ENCODE measurements around the gene LPP.

The LPP gene

DNA sequence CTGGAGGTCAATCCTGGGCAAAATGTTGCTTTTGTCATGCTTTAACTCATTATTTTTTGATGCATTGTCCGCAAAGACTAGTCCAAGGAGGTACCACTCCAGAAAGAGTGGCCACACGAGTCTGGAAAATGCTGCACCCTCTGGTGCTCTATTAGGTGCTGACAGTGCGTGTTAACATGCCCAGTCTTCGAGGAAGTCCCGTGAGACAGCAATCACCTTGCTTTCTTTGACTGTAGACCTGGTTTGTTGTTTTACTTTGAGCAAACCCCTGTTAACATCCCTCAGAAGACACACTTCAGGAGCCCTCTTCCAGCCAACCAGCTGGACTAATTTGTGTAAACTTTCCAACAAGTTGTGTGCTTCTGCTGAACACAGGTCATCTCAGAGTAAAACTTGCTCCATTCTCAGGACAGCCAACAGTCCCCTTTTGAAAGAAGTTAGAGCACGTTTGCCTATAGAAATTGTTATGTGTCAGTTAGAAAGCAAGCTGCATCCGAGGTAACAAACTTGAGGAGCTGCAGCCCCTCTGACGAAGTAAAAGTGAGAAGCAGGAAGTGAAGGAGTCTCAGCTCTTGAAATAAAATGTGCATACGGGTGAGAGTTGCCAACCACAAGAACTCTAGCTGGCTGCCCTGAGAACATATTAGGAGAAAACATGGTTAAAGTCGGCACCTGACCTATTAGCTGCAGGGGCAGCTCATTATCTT, 205.0 kb downstream of the LPP start:
- Mint-ChIP-seq H3K4me1 (peaks cover 57% of the 10 kb centered on the region), H3K36me3 (ENCODE audit: low read depth) (peaks cover 2% of the 10 kb centered on the region), H3K27me3 (no peaks in the 10 kb centered on the region), H3K9me3 (no peaks in the 10 kb centered on the region), H3K27ac (peak overlapping the region; percentile 75), H3K4me3 (peak overlapping the region; percentile 53)
- DNase-seq = peak; percentile 21
- peak; percentile 59 for ATAC-seq

DNA sequence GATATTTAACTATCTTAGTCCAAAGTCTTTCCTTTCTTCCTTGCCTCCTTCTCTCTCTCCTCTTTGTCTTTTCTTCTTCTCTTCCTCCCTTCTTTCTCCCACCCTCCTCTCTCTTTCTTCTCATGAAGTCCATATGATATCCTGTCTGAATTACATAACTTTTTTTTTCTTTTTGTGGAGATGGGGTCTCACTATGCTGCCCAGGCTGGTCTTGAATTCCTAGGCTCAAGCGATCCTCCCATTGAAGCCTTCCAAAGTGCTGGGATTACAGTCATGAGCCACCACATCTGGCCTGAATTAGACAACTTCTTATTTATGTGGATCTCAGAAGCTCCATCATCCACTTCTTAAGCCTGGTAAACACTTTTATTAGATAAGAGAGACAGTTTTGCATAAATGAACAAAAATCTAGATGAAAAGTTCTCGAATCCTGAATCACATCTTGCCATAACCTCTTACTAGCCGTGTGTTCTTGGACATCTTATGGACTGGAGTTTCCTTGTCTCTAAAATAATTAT, 206.5 kb downstream of the LPP start:
- Mint-ChIP-seq H3K27ac (peak overlapping the region; percentile 12), H3K36me3 (ENCODE audit: low read depth) (peaks cover 2% of the 10 kb centered on the region), H3K27me3 (no peaks in the 10 kb centered on the region), H3K4me3 (no peak overlapping the region), H3K9me3 (no peaks in the 10 kb centered on the region), H3K4me1 (peaks cover 56% of the 10 kb centered on the region)
- ATAC-seq = no peak
- DNase-seq = no peak

DNA sequence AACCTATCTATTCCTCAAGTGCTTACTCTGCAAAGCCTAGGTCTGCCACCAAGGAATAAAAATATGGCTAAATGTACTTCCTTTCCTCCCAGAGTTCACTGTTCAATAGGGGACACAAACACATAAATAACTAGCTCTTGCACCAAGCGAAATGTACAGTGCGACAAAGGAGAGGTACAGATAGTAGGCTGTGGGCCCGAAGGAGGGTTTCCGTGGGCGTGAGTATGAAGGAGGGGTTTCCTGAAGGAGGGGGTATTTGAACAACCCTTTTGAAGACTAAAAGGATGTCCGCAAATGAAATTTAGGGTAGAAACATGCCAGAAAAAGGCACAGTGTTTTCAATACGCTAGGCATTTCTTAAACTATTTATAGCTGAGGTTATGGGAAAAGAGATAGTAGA, 207.9 kb downstream of the LPP start:
- Mint-ChIP-seq H3K27ac (peak overlapping the region; percentile 36), H3K27me3 (no peaks in the 10 kb centered on the region), H3K36me3 (ENCODE audit: low read depth) (peaks cover 2% of the 10 kb centered on the region), H3K4me1 (peaks cover 56% of the 10 kb centered on the region), H3K4me3 (no peak overlapping the region), H3K9me3 (no peaks in the 10 kb centered on the region)
- peak; percentile 20 for DNase-seq
- ATAC-seq = peak; percentile 44

DNA sequence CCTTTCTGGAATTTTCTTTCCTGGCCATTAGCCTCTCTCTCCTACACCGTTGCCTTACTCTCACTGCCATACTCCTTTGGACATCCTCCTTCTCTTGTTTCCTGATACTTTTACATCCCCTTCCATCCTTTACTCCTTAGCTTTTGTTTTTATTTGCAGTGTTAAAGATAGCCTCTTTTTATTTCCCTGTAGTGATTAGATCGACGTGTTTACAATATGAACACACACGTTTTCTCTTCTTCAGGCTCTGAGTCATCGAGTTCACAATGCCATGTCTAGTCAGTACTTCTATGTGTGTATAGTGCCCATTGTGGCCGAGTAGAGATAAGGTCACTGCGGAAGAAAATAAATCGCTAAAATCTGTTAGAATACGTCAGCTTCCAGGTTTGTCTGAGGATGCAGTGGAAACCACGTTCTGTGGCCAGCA, 208.5 kb downstream of the LPP start:
- peak overlapping the region; percentile 59 for H3K27ac Mint-ChIP-seq
- ATAC-seq (peak; percentile 90), DNase-seq (no peak)
- H3K9me3 Mint-ChIP-seq = no peaks in the 10 kb centered on the region
- H3K4me3 Mint-ChIP-seq = peak overlapping the region; percentile 45
- peaks cover 56% of the 10 kb centered on the region for H3K4me1 Mint-ChIP-seq
- H3K27me3 Mint-ChIP-seq = no peaks in the 10 kb centered on the region
- H3K36me3 Mint-ChIP-seq (ENCODE audit: low read depth) = peaks cover 2% of the 10 kb centered on the region

DNA sequence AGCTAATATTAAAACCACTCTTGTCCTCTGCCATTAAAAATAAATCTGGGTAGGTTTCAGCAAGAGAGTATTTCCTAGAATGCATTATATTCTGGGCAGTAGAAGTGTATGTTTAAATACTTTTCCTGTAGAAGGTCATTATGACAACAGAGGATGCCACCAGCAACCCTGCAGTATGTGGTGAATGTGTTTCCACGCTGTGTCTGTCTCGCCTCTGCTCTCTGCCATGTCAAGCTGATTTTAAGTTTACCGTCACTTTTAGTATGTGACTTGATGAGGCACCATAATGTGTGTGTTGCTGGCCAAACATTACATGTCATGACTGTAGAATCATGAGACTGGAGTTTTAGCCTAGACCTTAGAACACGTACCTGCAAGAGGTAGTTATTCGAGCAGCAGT, 211.2 kb downstream of the LPP start:
- no peak overlapping the region for H3K4me3 Mint-ChIP-seq
- no peak overlapping the region for H3K27ac Mint-ChIP-seq
- H3K36me3 Mint-ChIP-seq (ENCODE audit: low read depth) = peaks cover 2% of the 10 kb centered on the region
- ATAC-seq (no peak), DNase-seq (no peak)
- no peaks in the 10 kb centered on the region for H3K9me3 Mint-ChIP-seq
- no peaks in the 10 kb centered on the region for H3K27me3 Mint-ChIP-seq
- H3K4me1 Mint-ChIP-seq = peaks cover 40% of the 10 kb centered on the region

GRCh38 chr3:188365988-188366698, 212.2 kb downstream of the LPP start:
- DNase-seq (no peak), ATAC-seq (no peak)
- H3K4me3 Mint-ChIP-seq = no peak overlapping the region
- no peak overlapping the region for H3K27ac Mint-ChIP-seq
- peaks cover 38% of the 10 kb centered on the region for H3K4me1 Mint-ChIP-seq
- H3K36me3 Mint-ChIP-seq (ENCODE audit: low read depth) = no peaks in the 10 kb centered on the region
- peaks cover 5% of the 10 kb centered on the region for H3K9me3 Mint-ChIP-seq
- H3K27me3 Mint-ChIP-seq = no peaks in the 10 kb centered on the region

- ATAC-seq = no peak
- Mint-ChIP-seq H3K27me3 (no peaks in the 10 kb centered on the region), H3K27ac (no peak overlapping the region), H3K4me3 (no peak overlapping the region), H3K4me1 (peaks cover 27% of the 10 kb centered on the region), H3K36me3 (ENCODE audit: low read depth) (no peaks in the 10 kb centered on the region), H3K9me3 (peaks cover 5% of the 10 kb centered on the region)
- no peak for DNase-seq
Measured at GRCh38 chr3:188367678-188368077, 213.7 kb downstream of the LPP start.

- Mint-ChIP-seq H3K4me1 (peaks cover 18% of the 10 kb centered on the region), H3K27ac (no peak overlapping the region), H3K36me3 (ENCODE audit: low read depth) (peaks cover 2% of the 10 kb centered on the region), H3K4me3 (no peak overlapping the region), H3K27me3 (no peaks in the 10 kb centered on the region), H3K9me3 (peaks cover 5% of the 10 kb centered on the region)
- DNase-seq (no peak), ATAC-seq (no peak)
Measured at GRCh38 chr3:188369526-188369925, 215.6 kb downstream of the LPP start.

GRCh38 chr3:188370081-188370830, 216.3 kb downstream of the LPP start:
- Mint-ChIP-seq H3K27ac (no peak overlapping the region), H3K36me3 (ENCODE audit: low read depth) (peaks cover 2% of the 10 kb centered on the region), H3K4me1 (peaks cover 15% of the 10 kb centered on the region), H3K27me3 (no peaks in the 10 kb centered on the region), H3K9me3 (peaks cover 5% of the 10 kb centered on the region), H3K4me3 (no peak overlapping the region)
- no peak for DNase-seq
- no peak for ATAC-seq

- no peak for DNase-seq
- ATAC-seq = no peak
- no peak overlapping the region for H3K27ac Mint-ChIP-seq
- peaks cover 8% of the 10 kb centered on the region for H3K9me3 Mint-ChIP-seq
- H3K36me3 Mint-ChIP-seq (ENCODE audit: low read depth) = peaks cover 13% of the 10 kb centered on the region
- H3K4me3 Mint-ChIP-seq = no peak overlapping the region
- H3K4me1 Mint-ChIP-seq = peaks cover 8% of the 10 kb centered on the region
- H3K27me3 Mint-ChIP-seq = no peaks in the 10 kb centered on the region
Measured at GRCh38 chr3:188378786-188379185, 224.8 kb downstream of the LPP start.

GRCh38 chr3:188380252-188380651, 226.3 kb downstream of the LPP start:
- peaks cover 8% of the 10 kb centered on the region for H3K9me3 Mint-ChIP-seq
- ATAC-seq = no peak
- H3K4me1 Mint-ChIP-seq = peaks cover 12% of the 10 kb centered on the region
- H3K4me3 Mint-ChIP-seq = no peak overlapping the region
- peaks cover 14% of the 10 kb centered on the region for H3K36me3 Mint-ChIP-seq (ENCODE audit: low read depth)
- no peak overlapping the region for H3K27ac Mint-ChIP-seq
- H3K27me3 Mint-ChIP-seq = no peaks in the 10 kb centered on the region
- no peak for DNase-seq

DNA sequence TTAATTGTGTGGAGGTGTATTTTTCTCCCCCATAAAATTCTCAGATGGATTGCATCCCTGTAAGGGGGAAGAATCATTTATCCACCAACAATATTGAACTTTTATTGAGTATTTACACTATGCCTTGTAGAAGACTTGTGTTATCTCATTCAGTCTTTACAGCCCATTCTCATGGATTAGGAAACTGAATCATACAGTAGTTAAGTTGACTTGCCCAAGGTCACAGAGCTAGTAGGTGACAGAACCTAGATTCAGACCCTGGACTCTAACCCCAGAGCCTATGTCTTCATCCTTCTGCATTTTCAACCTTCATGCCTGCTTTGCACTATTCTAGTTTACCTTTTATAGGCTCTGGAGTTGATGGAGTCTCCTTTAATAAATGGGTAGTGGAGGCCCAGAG, 226.8 kb downstream of the LPP start:
- ATAC-seq (no peak), DNase-seq (no peak)
- H3K4me1 Mint-ChIP-seq = peaks cover 17% of the 10 kb centered on the region
- peaks cover 14% of the 10 kb centered on the region for H3K36me3 Mint-ChIP-seq (ENCODE audit: low read depth)
- H3K4me3 Mint-ChIP-seq = no peak overlapping the region
- no peak overlapping the region for H3K27ac Mint-ChIP-seq
- peaks cover 8% of the 10 kb centered on the region for H3K9me3 Mint-ChIP-seq
- H3K27me3 Mint-ChIP-seq = no peaks in the 10 kb centered on the region

GRCh38 chr3:188383748-188384147, 229.8 kb downstream of the LPP start:
- Mint-ChIP-seq H3K27me3 (no peaks in the 10 kb centered on the region), H3K9me3 (peaks cover 4% of the 10 kb centered on the region), H3K4me3 (no peak overlapping the region), H3K36me3 (ENCODE audit: low read depth) (peaks cover 10% of the 10 kb centered on the region), H3K4me1 (peaks cover 33% of the 10 kb centered on the region), H3K27ac (no peak overlapping the region)
- ATAC-seq = no peak
- no peak for DNase-seq

DNA sequence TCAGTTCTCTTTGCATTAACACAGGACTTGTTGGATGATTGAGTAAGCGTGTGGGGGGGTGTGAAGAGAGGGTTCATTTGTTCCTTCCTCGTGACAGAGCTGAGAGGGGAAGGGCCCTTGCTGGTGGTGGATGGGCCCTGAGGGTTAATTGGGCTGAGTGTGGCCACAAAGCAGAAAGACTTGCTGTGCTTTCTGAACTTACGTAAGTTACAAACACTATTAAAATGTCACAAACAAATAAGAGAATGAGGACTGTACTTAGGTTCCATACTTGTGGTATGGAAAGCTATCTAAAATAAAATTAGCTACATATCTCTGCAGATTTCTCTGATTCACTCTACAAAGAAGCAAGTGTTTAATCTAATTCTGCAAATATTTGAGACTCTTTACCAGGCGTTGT, 231.3 kb downstream of the LPP start:
- no peak for ATAC-seq
- H3K27me3 Mint-ChIP-seq = no peaks in the 10 kb centered on the region
- H3K4me3 Mint-ChIP-seq = no peak overlapping the region
- DNase-seq = no peak
- H3K27ac Mint-ChIP-seq = peak overlapping the region; percentile 2
- peaks cover 5% of the 10 kb centered on the region for H3K36me3 Mint-ChIP-seq (ENCODE audit: low read depth)
- no peaks in the 10 kb centered on the region for H3K9me3 Mint-ChIP-seq
- peaks cover 39% of the 10 kb centered on the region for H3K4me1 Mint-ChIP-seq

Data from activated naive CD8-positive, alpha-beta T cell treated with anti-CD3 and anti-CD28 coated beads, Interleukin-2, amount 50 U/mL, for 24 hours (primary cell).